Measurements from ENCODE around the gene CALM1. TPM values are rescaled to one million over a fixed set of nuclear protein-coding genes. Genes with fewer than 3 reads are reported as not detected.

The CALM1 gene
- total RNA-seq, 4 donors from 2014 or later = 106 to 240 (median 182) TPM

GRCh38 chr14:90373887-90374286, 22.9 kb upstream of the CALM1 start:
- TF ChIP-seq, protein P1, sequence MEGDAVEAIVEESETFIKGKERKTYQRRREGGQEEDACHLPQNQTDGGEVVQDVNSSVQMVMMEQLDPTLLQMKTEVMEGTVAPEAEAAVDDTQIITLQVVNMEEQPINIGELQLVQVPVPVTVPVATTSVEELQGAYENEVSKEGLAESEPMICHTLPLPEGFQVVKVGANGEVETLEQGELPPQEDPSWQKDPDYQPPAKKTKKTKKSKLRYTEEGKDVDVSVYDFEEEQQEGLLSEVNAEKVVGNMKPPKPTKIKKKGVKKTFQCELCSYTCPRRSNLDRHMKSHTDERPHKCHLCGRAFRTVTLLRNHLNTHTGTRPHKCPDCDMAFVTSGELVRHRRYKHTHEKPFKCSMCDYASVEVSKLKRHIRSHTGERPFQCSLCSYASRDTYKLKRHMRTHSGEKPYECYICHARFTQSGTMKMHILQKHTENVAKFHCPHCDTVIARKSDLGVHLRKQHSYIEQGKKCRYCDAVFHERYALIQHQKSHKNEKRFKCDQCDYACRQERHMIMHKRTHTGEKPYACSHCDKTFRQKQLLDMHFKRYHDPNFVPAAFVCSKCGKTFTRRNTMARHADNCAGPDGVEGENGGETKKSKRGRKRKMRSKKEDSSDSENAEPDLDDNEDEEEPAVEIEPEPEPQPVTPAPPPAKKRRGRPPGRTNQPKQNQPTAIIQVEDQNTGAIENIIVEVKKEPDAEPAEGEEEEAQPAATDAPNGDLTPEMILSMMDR (IDR thresholded peaks at IDR 0.05) = no peak
- no peak for TF ChIP-seq POLR2A (IDR thresholded peaks at IDR 0.05)
- WGBS, 2 donors = 71 to 92% methylated on average over 6 of the region's 6 CpGs

DNA sequence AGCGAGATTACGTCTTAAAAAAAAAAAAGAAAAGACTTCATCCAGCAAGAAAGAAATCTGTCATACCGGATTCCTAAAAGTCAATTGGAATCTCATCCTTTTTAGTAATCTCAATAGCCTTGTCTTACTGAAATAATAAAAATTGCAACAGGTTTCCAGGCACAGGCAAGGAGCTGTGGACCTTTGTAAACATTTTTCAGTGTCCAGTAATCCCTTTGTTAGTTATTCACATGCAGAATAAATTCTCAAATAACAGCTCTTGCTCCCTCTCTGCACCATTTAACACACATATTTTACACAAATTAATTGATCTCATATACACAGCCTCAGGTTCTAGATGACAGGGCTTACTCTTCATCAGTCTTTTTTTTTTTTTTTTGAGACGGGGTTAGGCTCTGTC, 22.0 kb upstream of the CALM1 start:
- no peak for DNase-seq (ENCODE audit: low spot score in 2 of 2)
- 91 to 93% methylated on average over 4 of the region's 4 CpGs for WGBS, 2 donors
- intact Hi-C loops (cut with DNase I; ENCODE audit: low total_unique reads) = no loop called here
- no peak overlapping the region for H3K4me3 ChIP-seq (ENCODE audit: low read depth, poor library complexity, severe bottlenecking)
- TF ChIP-seq, protein P1 (IDR thresholded peaks at IDR 0.05) = no peak
- no peak for TF ChIP-seq POLR2A (IDR thresholded peaks at IDR 0.05)

More at GRCh38 chr14:90373887-90374286, 22.9 kb upstream of the CALM1 start:
- no peak overlapping the region for H3K4me3 ChIP-seq (ENCODE audit: low read depth, poor library complexity, severe bottlenecking)
- no peak for DNase-seq (ENCODE audit: low spot score in 2 of 2)
- intact Hi-C loops (cut with DNase I; ENCODE audit: low total_unique reads) = no loop called here

DNA sequence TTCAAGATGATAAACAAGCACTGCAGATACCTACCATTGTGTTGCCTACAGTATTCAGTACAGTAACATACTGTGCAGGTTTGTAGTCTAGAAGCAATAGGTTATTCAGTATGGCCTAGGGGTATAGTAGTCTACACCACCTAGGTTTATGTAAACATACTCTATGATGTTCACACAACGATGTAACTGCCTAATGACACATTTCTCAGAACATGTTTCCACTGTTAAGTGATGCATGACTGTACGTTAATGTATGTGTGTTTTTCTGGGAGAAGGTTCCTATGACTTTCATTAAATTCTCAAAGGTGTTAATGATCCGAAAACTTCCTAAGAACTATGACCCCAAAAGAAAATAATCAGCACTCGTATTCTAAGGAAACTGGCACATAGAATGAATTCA, 20.9 kb upstream of the CALM1 start:
- 76 to 82% methylated on average over 4 of the region's 4 CpGs for whole genome bisulfite sequencing, 2 donors
- no peak overlapping the region for H3K4me3 ChIP-seq (ENCODE audit: low read depth, poor library complexity, severe bottlenecking)
- TF ChIP-seq, protein P1 (IDR thresholded peaks at IDR 0.05) = no peak
- no peak for TF ChIP-seq POLR2A (IDR thresholded peaks at IDR 0.05)
- DNase-seq (ENCODE audit: low spot score in 2 of 2) = no peak
- intact Hi-C loops (cut with DNase I; ENCODE audit: low total_unique reads) = no loop called here

DNA sequence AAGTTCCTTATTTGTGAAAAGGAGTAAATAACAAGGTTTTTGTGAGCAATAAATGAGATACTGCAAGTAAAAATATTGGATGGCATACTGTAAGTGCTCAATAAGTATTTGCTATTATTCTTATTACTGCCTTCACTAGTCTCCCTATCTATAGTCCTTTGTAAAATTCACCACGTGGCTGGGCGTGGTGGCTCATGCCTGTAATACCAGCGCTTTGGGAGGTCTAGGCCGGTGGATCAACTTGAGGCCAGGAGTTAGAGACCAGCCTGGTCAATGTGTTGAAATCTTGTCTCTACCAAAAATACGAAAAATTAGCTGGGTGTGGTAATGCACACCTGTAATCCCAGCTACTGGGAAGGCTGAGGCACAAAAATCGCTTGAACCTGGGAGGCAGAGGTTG, 18.6 kb upstream of the CALM1 start:
- DNase-seq (ENCODE audit: low spot score in 2 of 2) = no peak
- TF ChIP-seq, protein P1 (IDR thresholded peaks at IDR 0.05) = no peak
- H3K4me3 ChIP-seq (ENCODE audit: low read depth, poor library complexity, severe bottlenecking) = no peak overlapping the region
- intact Hi-C loops (cut with DNase I; ENCODE audit: low total_unique reads) = no loop called here
- 90 to 93% methylated on average over 6 of the region's 6 CpGs for WGBS, 2 donors

- H3K4me3 ChIP-seq (ENCODE audit: low read depth, poor library complexity, severe bottlenecking) = no peak overlapping the region
- no peak for DNase-seq (ENCODE audit: low spot score in 2 of 2)
- 94% methylated on average over 2 of the region's 2 CpGs for WGBS, 2 donors
- TF ChIP-seq, protein P1 (IDR thresholded peaks at IDR 0.05) = no peak
- TF ChIP-seq POLR2A (IDR thresholded peaks at IDR 0.05) = no peak
- intact Hi-C loops (cut with DNase I; ENCODE audit: low total_unique reads) = no loop called here
These were observed 17.7 kb upstream of the CALM1 start for GRCh38 chr14:90379106-90379505.

GRCh38 chr14:90381011-90381786, 15.6 kb upstream of the CALM1 start:
- intact Hi-C loops (cut with DNase I; ENCODE audit: low total_unique reads) = no loop called here
- no peak overlapping the region for H3K4me3 ChIP-seq (ENCODE audit: low read depth, poor library complexity, severe bottlenecking)
- WGBS, 2 donors = 53 to 54% methylated on average over 8 of the region's 8 CpGs
- peak in 1 of 2 donors; percentile 52 for DNase-seq (ENCODE audit: low spot score in 2 of 2)
- no peak for TF ChIP-seq POLR2A (IDR thresholded peaks at IDR 0.05)
- TF ChIP-seq, protein P1 (IDR thresholded peaks at IDR 0.05) = no peak

Data from lower leg skin (tissue), 4 donors.